Keratinocyte (primary cell): ENCODE results near the gene GM2A.

Experiments used
- CTCF ChIP-seq, 3 experiments: IDR thresholded peaks in 1 of 3; conservative IDR thresholded peaks in 1 of 3; optimal IDR thresholded peaks in 1 of 3; 2 replicates in 2 of 3; 3 replicates in 1 of 3; pipeline versions ENCODE3 to v1.5.1; 2011; ENCODE audit warnings: low read length in 3 of 3, mild to moderate bottlenecking in 3 of 3, moderate library complexity in 2 of 3, control low read depth in 1 of 3, inconsistent platforms in 1 of 3; ENCODE audit not compliant: insufficient read depth in 2 of 3; ENCODE audit errors: extremely low read depth in 1 of 3
- EZH2 ChIP-seq: IDR thresholded peaks from one replicate; pipeline ENCODE4 v1.6.1; 2012; ENCODE audit warnings: inconsistent platforms, mild to moderate bottlenecking, low read length, moderate library complexity

GRCh38 chr5:151293624-151294023, 40.6 kb downstream of the GM2A start:
- TF ChIP-seq CTCF (optimal IDR thresholded peaks at IDR 0.05 in 1 of 3, IDR thresholded peaks at IDR 0.05 in 1 of 3, conservative IDR thresholded peaks at IDR 0.05 in 1 of 3; ENCODE audit: extremely low read depth in 1 of 3, insufficient read depth in 2 of 3, low read length in 3 of 3) (no peak), EZH2 (no peak)
